Psoas muscle (tissue), 8 donors: Measurements from ENCODE around the gene SPATA21. TPM values are rescaled to one million over a fixed set of nuclear protein-coding genes. Genes with fewer than 3 reads are reported as not detected.

Experiments
- ATAC-seq, 4 donors: fragments of 200-7000 bp; cut with Tn5 transposase; one replicate each; pipeline ENCODE4 v1.9.1; 2020; ENCODE audit warnings: moderate library complexity in 3 of 4, mild to moderate bottlenecking in 2 of 4
- DNase-seq, 2 donors: peaks; one replicate each; pipeline ENCODE4 v3.0.0-alpha.2; 2020
- H3K27ac ChIP-seq: fragments of 200-600 bp; one replicate; pipeline ENCODE4 v1.8.0; 2022
- H3K27me3 ChIP-seq, 3 donors: fragments of 200-600 bp in 1 of 3; one replicate each; pipeline versions ENCODE4 v1.6.1 to v1.8.0; 2013 to 2022; ENCODE audit warnings: low read length in 2 of 3, mild to moderate bottlenecking in 2 of 3, moderate library complexity in 1 of 3; ENCODE audit not compliant: insufficient read depth in 3 of 3
- H3K36me3 ChIP-seq, 2 donors: fragments of 200-600 bp in 1 of 2; one replicate each; pipeline versions ENCODE4 v1.6.1 to v1.8.0; 2013 to 2022; ENCODE audit warnings: low read depth in 1 of 2, mild to moderate bottlenecking in 1 of 2, moderate library complexity in 1 of 2; ENCODE audit not compliant: insufficient read depth in 1 of 2
- H3K4me1 ChIP-seq: fragments of 200-600 bp; one replicate; pipeline ENCODE4 v1.8.0; 2022
- H3K4me3 ChIP-seq: fragments of 200-600 bp; one replicate; pipeline ENCODE4 v1.8.0; 2022; ENCODE audit warnings: mild to moderate bottlenecking
- H3K9me3 ChIP-seq: fragments of 200-600 bp; one replicate; pipeline ENCODE4 v1.8.0; 2022
- CTCF ChIP-seq: fragments of 200-600 bp; IDR thresholded peaks from one replicate; pipeline ENCODE4 v1.8.0; 2022; ENCODE audit warnings: antibody characterized with exemption
- WGBS, 3 donors: extraction: QIAGEN DNeasy Blood & Tissue Kit; methylation state at CpG; one replicate each; pipeline versions ENCODE4 v1.1.6 to v1.1.7; 2013; 5-methylcytosine and 5-hydroxymethylcytosine counted together
- intact Hi-C, 2 donors: fragments of 100-400 bp; cut with DNase I; formaldehyde crosslinking; loops; one replicate each; pipeline versions ENCODE4 v1.11.0 to v1.14.2; 2022
- polyA plus RNA-seq, 3 donors: library from polyadenylated mRNA; stranded (reverse); fragments of 200-250 nt; gene quantifications; one replicate each; pipeline ENCODE4 v1.2.3, GENCODE V29; 2013
- total RNA-seq, 4 donors: library from RNA; stranded (reverse); fragmentation: NEBNext Ultra II Directional in 2 of 4; extraction: Animal tissue kit (Norgen Biotek cat#: 25700) in 2 of 4; gene quantifications; one replicate each; pipeline versions ENCODE4 v1.2.1 to v1.2.4, GENCODE V29; 2021 to 2023
- donor health status: healthy with polysubstance abuse.
- donor health status: DM: no; HTN: no; CAD: no; lungs with moderate emphysema.
- donor health status: Bipolar disorder and iron deficiency.
- donor health status: healthy.
- donor health status: DM: yes; HTN: yes; CAD: no.
- donor health status: DM: no; HTN: no; CAD: no.
- donor health status: DM: no; HTN: no; CAD: no.
- donor health status: DM: yes; HTN: yes; CAD: no.

SPATA21 gene
- total and polyA plus RNA-seq, 7 donors = 0.21 to 0.52 (median 0.44) TPM; not detected in 4

DNA sequence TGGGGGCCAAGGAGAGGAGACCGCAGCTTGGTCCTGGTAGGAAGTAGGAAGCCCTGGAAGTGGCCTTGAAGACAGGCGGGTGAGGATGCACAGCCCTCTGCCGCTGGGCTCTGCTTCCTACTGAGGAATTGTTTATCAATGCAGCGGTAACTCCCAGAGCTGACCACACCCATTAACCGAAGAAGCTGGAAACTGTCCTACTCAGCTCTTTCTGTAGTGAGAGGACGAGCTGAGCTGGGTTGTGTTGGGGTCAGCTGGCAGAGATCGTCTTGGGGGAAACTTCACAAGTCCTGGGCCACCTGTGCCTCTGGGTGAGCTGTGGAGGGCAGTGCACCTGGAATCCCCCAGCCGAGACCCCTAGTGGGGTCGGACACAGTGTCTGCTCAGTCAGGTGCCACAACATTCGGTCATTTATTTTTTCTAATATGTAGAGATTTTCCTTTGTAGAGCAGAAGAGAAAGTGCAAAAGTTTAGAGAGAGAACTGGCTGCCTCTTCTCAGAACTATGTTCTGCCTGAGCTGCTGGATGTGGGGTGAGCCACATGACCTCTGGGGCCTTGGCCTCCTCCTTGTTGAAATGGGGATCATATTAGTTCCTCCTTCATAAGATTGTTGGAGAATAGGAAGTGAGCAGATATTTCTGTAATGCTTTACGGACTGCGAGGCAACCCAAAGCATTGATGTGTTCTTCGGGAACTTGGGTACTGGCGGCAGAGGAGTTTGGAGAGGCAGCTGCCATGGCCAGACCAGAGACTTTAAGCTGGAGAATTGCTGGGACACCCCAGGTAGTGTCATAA is 6.9 kb upstream of the SPATA21 start:
- Histone ChIP-seq H3K27ac (no peak overlapping the region), H3K9me3 (no peaks in the 10 kb centered on the region), H3K4me3 (no peak overlapping the region), H3K27me3 (no peaks in the 10 kb centered on the region), H3K4me1 (peaks cover 25% of the 10 kb centered on the region), H3K36me3 (peaks cover 0 to 66% of the 10 kb centered on the region in 2 donors)
- 76 to 85% (median 83%) methylated on average over 14 of the region's 14 CpGs for WGBS, 3 donors
- intact Hi-C loops = loop anchor here in 1 of 2 donors (5.0 kb wide), 1 partner anchor 53 kb away; no protein-coding TSS in a partner anchor
- ATAC-seq (no peak), DNase-seq (no peak)
- no peak for TF ChIP-seq CTCF

- no peak for TF ChIP-seq CTCF
- WGBS, 3 donors = 67 to 73% (median 68%) methylated on average over 2 of the region's 2 CpGs
- Histone ChIP-seq H3K9me3 (no peaks in the 10 kb centered on the region), H3K27me3 (no peaks in the 10 kb centered on the region), H3K4me3 (no peak overlapping the region), H3K36me3 (peaks cover 0 to 53% of the 10 kb centered on the region in 2 donors), H3K27ac (no peak overlapping the region), H3K4me1 (peaks cover 25% of the 10 kb centered on the region)
- DNase-seq = no peak
- intact Hi-C loops = loop anchor here in 1 of 2 donors (5.0 kb wide), 1 partner anchor 54 kb away; no protein-coding TSS in a partner anchor
- ATAC-seq = no peak
These were observed 5.7 kb upstream of the SPATA21 start for GRCh38 chr1:16442941-16443340.

DNA sequence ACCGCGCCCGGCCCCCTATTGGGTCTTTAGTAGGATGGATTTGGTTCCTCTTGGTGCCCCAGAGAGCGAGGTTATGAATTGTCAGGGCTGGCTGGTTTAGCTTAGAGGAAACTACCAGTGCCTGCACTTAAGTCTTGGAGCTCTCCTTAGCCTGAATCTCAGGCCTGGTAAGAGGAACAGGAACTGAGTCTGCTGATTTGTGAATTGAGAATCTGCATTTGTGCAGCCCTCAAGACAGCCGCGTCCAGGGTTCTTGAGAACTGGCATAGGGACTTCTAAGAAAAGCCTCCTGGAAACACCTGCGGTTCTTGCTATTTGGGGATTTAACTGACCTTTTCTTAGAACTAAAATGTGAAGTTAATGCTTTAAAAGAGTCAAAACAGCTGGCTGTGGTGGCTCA is 5.0 kb upstream of the SPATA21 start:
- no peak for ATAC-seq
- intact Hi-C loops = loop anchor here in 1 of 2 donors (5.0 kb wide), 1 partner anchor 55 kb away; no protein-coding TSS in a partner anchor
- no peak for TF ChIP-seq CTCF
- Histone ChIP-seq H3K4me3 (peak overlapping the region; percentile 95), H3K4me1 (peaks cover 25% of the 10 kb centered on the region), H3K9me3 (no peaks in the 10 kb centered on the region), H3K36me3 (peaks cover 0 to 47% of the 10 kb centered on the region in 2 donors), H3K27me3 (no peaks in the 10 kb centered on the region), H3K27ac (no peak overlapping the region)
- DNase-seq = no peak
- 82 to 89% (median 85%) methylated on average over 7 of the region's 7 CpGs for WGBS, 3 donors

DNA sequence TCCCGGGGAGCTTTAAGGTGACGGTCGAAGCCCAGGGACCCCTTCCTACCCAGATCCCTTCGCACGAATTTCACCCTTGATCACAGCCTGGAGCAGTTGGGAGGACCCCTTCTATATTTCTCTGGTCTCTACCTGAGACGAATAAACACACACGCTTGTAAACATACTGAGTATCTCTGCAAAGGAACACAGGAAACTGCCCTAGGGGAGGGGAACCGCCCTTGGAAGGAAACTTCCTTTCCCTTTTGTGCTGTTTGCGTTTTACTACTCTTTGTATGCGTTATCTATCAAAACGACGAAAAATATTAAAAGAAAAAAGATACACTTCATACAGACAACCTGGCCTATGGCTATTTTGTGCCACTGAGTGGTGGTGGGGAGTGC is 4.0 kb upstream of the SPATA21 start:
- DNase-seq (no peak), ATAC-seq (no peak)
- Histone ChIP-seq H3K4me3 (peak overlapping the region; percentile 95), H3K27ac (peak overlapping the region; percentile 87), H3K9me3 (no peaks in the 10 kb centered on the region), H3K36me3 (peaks cover 0 to 38% of the 10 kb centered on the region in 2 donors), H3K4me1 (peaks cover 25% of the 10 kb centered on the region), H3K27me3 (no peaks in the 10 kb centered on the region)
- 4 to 5% (median 4%) methylated on average over 12 of the region's 12 CpGs for WGBS, 3 donors
- TF ChIP-seq CTCF = no peak
- intact Hi-C loops = loop anchor here in 1 of 2 donors (2.0 to 5.0 kb wide), 2 partner anchors 56 to 74 kb away; partner anchors contain the start of gene SZRD1
